HCT116 (cell line): Measurements from ENCODE around the gene M1AP. TPM values are rescaled to one million over a fixed set of nuclear protein-coding genes. Genes with fewer than 3 reads are reported as not detected.

Source experiments
- ATAC-seq: fragments of 200-7000 bp; cut with Tn5 transposase; 2 replicates; pipeline ENCODE4 v1.9.1; 2020; ENCODE audit warnings: mild to moderate bottlenecking, moderate library complexity
- BruUV-seq: library from RNA; stranded (reverse); fragments of 400-500 nt; replicated peaks from 2 replicates; lab custom pipeline; 2021; lab: Mats Ljungman, UMichigan
- CTCF ChIA-PET: fragments of 300-600 bp; sonication (Branson Sonifier 250); formaldehyde crosslinking; loops from one replicate; lab custom pipeline; 2021; ENCODE audit warnings: antibody characterized with exemption; lab: Charles Lee
- POLR2A ChIA-PET: fragments of 300-600, 350-600 bp; sonication (Branson Sonifier 250); formaldehyde crosslinking; loops from one replicate; lab custom pipeline; 2021; ENCODE audit warnings: antibody characterized with exemption; lab: Charles Lee
- RAD21 ChIA-PET, 2 experiments: fragments of 300-600 bp; sonication (Branson Sonifier 250); formaldehyde crosslinking; loops; one replicate each; lab custom pipeline; 2023; ENCODE audit warnings: low total read pairs in 2 of 2; ENCODE audit not compliant: uncharacterized antibody in 2 of 2, unreplicated experiment in 2 of 2, low non-redundant PET in 1 of 2; lab: Charles Lee
- DNase-seq: peaks from one replicate; pipeline ENCODE4 v3.0.0-alpha.2; 2010; ENCODE audit warnings: low read depth, low spot score
- H2AFZ ChIP-seq: fragments of 200-600 bp; shearing (Covaris generic), sonication (generic); 2 replicates; pipeline ENCODE4 v1.6.1; 2017; ENCODE audit warnings: low read depth, mixed run types, mixed read lengths, antibody characterized with exemption, low read length; ENCODE audit not compliant: poor library complexity, severe bottlenecking
- H3K27ac ChIP-seq: 2 replicates; pipeline ENCODE4 v1.5.1; 2012; ENCODE audit warnings: low read depth, low read length
- H3K27me3 ChIP-seq: fragments of 200-600 bp; sonication (generic); 2 replicates; pipeline ENCODE4 v1.6.1; 2016; ENCODE audit warnings: mixed run types, low read length, mixed read lengths; ENCODE audit not compliant: insufficient read depth
- H3K36me3 ChIP-seq, 2 experiments: fragments of 200-500 bp in 1 of 2; fragments of 200-600 bp in 1 of 2; sonication (Bioruptor generic) in 1 of 2; sonication (generic) in 1 of 2; 2 replicates each; pipeline versions ENCODE4 v1.5.1 to v1.6.1; 2014 to 2016; ENCODE audit warnings: low read length in 2 of 2, inconsistent platforms in 1 of 2, mixed read lengths in 1 of 2, mixed run types in 1 of 2; ENCODE audit not compliant: insufficient read depth in 2 of 2, control insufficient read depth in 1 of 2
- H3K4me1 ChIP-seq, 2 experiments: fragments of 200-600 bp in 1 of 2; sonication (generic) in 1 of 2; 2 replicates each; pipeline versions ENCODE4 v1.5.1 to v1.6.1; 2012 to 2017; ENCODE audit warnings: low read length in 2 of 2, inconsistent platforms in 1 of 2, mild to moderate bottlenecking in 1 of 2, mixed read lengths in 1 of 2, mixed run types in 1 of 2, moderate library complexity in 1 of 2; ENCODE audit not compliant: insufficient read depth in 2 of 2, control insufficient read depth in 1 of 2
- H3K4me2 ChIP-seq: fragments of 200-600 bp; sonication (generic); 2 replicates; pipeline ENCODE4 v1.6.1; 2017; ENCODE audit warnings: mixed run types, low read length, mixed read lengths
- H3K4me3 ChIP-seq, 2 experiments: fragments of 200-600 bp in 1 of 2; sonication (generic) in 1 of 2; replicated peaks in 1 of 2; 2 replicates each; pipeline ENCODE4 v1.5.1; 2011 to 2016; ENCODE audit warnings: low read length in 2 of 2, control low read depth in 1 of 2, low read depth in 1 of 2, mild to moderate bottlenecking in 1 of 2, mixed read lengths in 1 of 2, mixed run types in 1 of 2
- H3K79me2 ChIP-seq: fragments of 200-600 bp; sonication (generic); 2 replicates; pipeline ENCODE4 v1.6.1; 2017; ENCODE audit warnings: mild to moderate bottlenecking, mixed run types, low read length, moderate library complexity, mixed read lengths; ENCODE audit not compliant: insufficient read depth
- H3K9ac ChIP-seq: fragments of 200-600 bp; sonication (generic); 2 replicates; pipeline ENCODE4 v1.6.1; 2016; ENCODE audit warnings: low read length, mixed read lengths
- H3K9me2 ChIP-seq: fragments of 200-600 bp; sonication (generic), shearing (Covaris generic); 2 replicates; pipeline ENCODE4 v1.6.1; 2017; ENCODE audit warnings: mixed run types, mild to moderate bottlenecking, moderate library complexity; ENCODE audit not compliant: insufficient read depth
- H3K9me3 ChIP-seq, 2 experiments: fragments of 200-500 bp in 1 of 2; fragments of 200-600 bp in 1 of 2; sonication (Bioruptor generic) in 1 of 2; sonication (generic) in 1 of 2; 2 replicates each; pipeline ENCODE4 v1.6.1; 2014 to 2017; ENCODE audit warnings: low read length in 2 of 2, mixed read lengths in 2 of 2, inconsistent platforms in 1 of 2, low read depth in 1 of 2, mild to moderate bottlenecking in 1 of 2, mixed run types in 1 of 2, moderate library complexity in 1 of 2; ENCODE audit not compliant: control insufficient read depth in 1 of 2, insufficient read depth in 1 of 2
- H4K20me1 ChIP-seq: fragments of 200-600 bp; sonication (generic), shearing (Covaris generic); 2 replicates; pipeline ENCODE4 v1.6.1; 2017; ENCODE audit warnings: mixed run types, mild to moderate bottlenecking, moderate library complexity; ENCODE audit not compliant: insufficient read depth
- MAX ChIP-seq: IDR thresholded peaks from 2 replicates; pipeline ENCODE4 v1.6.1; 2012
- POLR2A ChIP-seq: IDR thresholded peaks from 2 replicates; pipeline ENCODE4 v1.7.0; 2011; ENCODE audit warnings: borderline replicate concordance; ENCODE audit not compliant: insufficient read depth, insufficient read length; ENCODE audit errors: extremely low read depth
- POLR2AphosphoS5 ChIP-seq: IDR thresholded peaks from 2 replicates; pipeline ENCODE4 v1.6.1; 2011; ENCODE audit warnings: mild to moderate bottlenecking, low read depth, low read length, moderate library complexity
- TCF7L2 ChIP-seq: IDR thresholded peaks from 2 replicates; pipeline ENCODE4 v1.7.0; 2011; ENCODE audit warnings: borderline replicate concordance, inconsistent platforms; ENCODE audit not compliant: insufficient read depth, insufficient read length; ENCODE audit errors: extremely low read depth
- YY1 ChIP-seq: IDR thresholded peaks from 2 replicates; pipeline ENCODE4 v1.6.1; 2011; ENCODE audit warnings: low read length, low read depth, moderate library complexity, mild to moderate bottlenecking; ENCODE audit not compliant: insufficient replicate concordance; ENCODE audit errors: extremely low read depth
- ZFX ChIP-seq: fragments of 450-650 bp; IDR thresholded peaks from 2 replicates; pipeline ENCODE4 v1.6.1; 2017
- intact Hi-C: fragments of 100-400 bp; cut with micrococcal nuclease; formaldehyde crosslinking; loops from 2 replicates; pipeline ENCODE4 v1.10.0; 2022
- total RNA-seq: library from RNA; stranded (reverse); gene quantifications from one replicate; pipeline ENCODE4 v1.2.1, GENCODE V29; 2021; ENCODE audit not compliant: unreplicated experiment

M1AP gene
- total RNA-seq, 1 experiment from 2014 or later, result 28.2 TPM

GRCh38 chr2:74529357-74530238 lies 118.5 kb downstream of the M1AP start, which contains the start of the genes AUP1 and HTRA2:
AUP1 (minus strand) TSS chr2:74529706; CDS start chr2:74529629, 77 bp downstream.
HTRA2 (plus strand) TSS chr2:74529933; CDS start chr2:74530007, 74 bp downstream.
- no TSS peak for BruUV-seq
- TF ChIP-seq TCF7L2, result peak; percentile 94
- TF ChIP-seq POLR2AphosphoS5, result peak; percentile 95
- peak; percentile 66 for TF ChIP-seq POLR2A
- TF ChIP-seq ZFX, result peak; percentile 70; the same call in 1 of the 2 replicates
- no peak for TF ChIP-seq MAX
- peak; percentile 95 for TF ChIP-seq YY1
- ATAC-seq (peak; percentile 92), DNase-seq (peak; percentile 98)
- CTCF ChIA-PET, result interaction anchor here (1.0 to 1.3 kb wide), 2 partner anchors 16 to 72 kb away, joined by 3 to 5 read pairs; partner anchors contain the start of gene WBP1
- H3K36me3 ChIP-seq, result peaks cover 18 to 27% of the 10 kb centered on the region in 2 experiments
- intact Hi-C loops, result loop anchor here (1.0 to 5.0 kb wide), 4 partner anchors 23 to 277 kb away; partner anchors contain the start of gene TTC31
- H3K4me2 ChIP-seq, result peak within 1 kb of the TSS; percentile 86
- H3K9me2 ChIP-seq, result no peaks in the 10 kb centered on the region
- RAD21 ChIA-PET, result interaction anchor here (0.8 to 1.0 kb wide), 2 partner anchors 47 to 57 kb away, joined by 3 read pairs; partner anchors contain the start of genes CCDC142 (in 1 of the 2), MRPL53 (in 1 of the 2) and TTC31 (in 1 of the 2)
- no peak within 1 kb of the TSS for H2AFZ ChIP-seq
- peaks cover 14 to 30% of the 10 kb centered on the region in 2 experiments for H3K4me1 ChIP-seq
- POLR2A ChIA-PET, result interaction anchor here (1.0 to 1.4 kb wide), 3 partner anchors 22 to 57 kb away, joined by 3 to 7 read pairs (median 3); partner anchors contain the start of genes MRPL53 and PCGF1
- H3K27me3 ChIP-seq, result no peaks in the 10 kb centered on the region
- H3K4me3 ChIP-seq, result peak within 1 kb of the TSS; percentile 98 to 100
- no peaks in the 10 kb centered on the region for H4K20me1 ChIP-seq
- peak within 1 kb of the TSS; percentile 98 for H3K9ac ChIP-seq
- H3K9me3 ChIP-seq, result no peaks in the 10 kb centered on the region
- peak within 1 kb of the TSS; percentile 94 for H3K27ac ChIP-seq
- H3K79me2 ChIP-seq, result peaks cover 42% of the 10 kb centered on the region
